ENCODE data around the gene ADARB2.

GRCh38 chr10:1423676-1424253, 313.6 kb downstream of the ADARB2 start:
- TF ChIP-seq CTCF (IDR thresholded peaks at IDR 0.05) (no peak), POLR2AphosphoS5 (IDR thresholded peaks at IDR 0.05) (no peak), POLR2A (IDR thresholded peaks at IDR 0.05) (no peak)
